GM19468 (cell line): ENCODE data around the gene ZNF619.

Source experiments
- ATAC-seq: cut with Tn5 transposase; IDR thresholded peaks from one replicate; pipeline ENCODE4 v1.9.1; 2021; ENCODE audit warnings: mild to moderate bottlenecking, moderate library complexity, moderate number of reproducible peaks; ENCODE audit not compliant: unreplicated experiment; ENCODE audit errors: extremely low read depth

Gene ZNF619

DNA sequence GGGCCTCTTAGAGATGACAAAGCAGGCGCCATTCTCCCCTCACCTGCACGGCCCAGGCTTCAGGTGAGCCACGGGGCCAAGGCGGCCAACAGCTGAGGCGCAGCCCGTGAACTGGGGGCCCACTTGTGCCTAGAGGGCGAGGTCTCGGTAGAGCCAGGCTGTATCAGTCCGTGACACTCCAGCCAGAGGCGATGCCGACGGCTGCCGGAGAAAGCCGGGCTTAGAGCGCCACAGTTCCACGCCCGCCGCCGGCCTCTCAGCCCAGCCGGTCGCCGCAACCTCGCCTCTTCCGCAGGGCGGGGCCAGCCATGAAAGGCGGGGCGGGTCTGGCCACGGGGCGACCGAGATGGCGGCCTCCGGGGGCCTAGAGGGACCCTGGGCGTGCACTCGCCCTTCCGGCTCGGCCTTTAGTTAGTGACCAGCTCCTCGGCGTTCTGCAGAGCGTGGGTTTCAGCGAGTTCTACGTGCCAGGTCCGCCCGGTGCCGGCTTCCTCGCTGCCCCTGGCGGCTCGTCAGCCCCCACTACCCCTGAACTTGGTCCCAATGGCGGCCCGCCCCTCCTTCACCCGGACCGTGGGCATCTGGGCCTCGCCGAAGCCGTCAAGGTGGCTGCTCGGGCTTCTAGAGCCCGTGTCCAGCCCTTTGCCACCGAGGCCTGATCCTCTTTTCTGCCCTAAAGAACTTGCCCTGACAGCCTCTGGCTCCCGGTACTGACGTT lies 47.8 kb downstream of the ZNF619 start, which contains the start of gene ZNF621:
ZNF621 (plus strand) TSS at position 393 of the 718 bp plus-strand sequence. CDS start 881 bp downstream, outside the sequence.
- ATAC-seq = peak; percentile 95

DNA sequence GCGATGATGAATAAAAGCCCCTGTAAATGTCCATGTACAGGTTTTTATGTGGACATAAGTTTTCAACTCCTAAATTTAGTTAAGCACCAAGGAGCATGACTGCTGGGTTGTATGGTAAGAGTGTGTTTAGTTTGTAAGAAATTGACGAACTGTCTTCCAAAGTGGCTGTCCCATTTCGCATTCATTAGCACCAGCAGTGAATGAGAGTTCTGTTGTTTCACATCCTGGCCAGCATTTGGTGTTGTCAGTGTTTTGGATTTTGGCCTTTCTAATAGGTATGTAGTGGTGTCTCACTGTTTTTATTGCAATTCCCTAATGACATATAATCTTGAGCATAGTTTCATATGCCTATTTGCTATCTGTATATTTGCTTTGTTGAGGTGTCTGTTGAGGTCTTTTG lies 51.5 kb downstream of the ZNF619 start:
- no peak for ATAC-seq

DNA sequence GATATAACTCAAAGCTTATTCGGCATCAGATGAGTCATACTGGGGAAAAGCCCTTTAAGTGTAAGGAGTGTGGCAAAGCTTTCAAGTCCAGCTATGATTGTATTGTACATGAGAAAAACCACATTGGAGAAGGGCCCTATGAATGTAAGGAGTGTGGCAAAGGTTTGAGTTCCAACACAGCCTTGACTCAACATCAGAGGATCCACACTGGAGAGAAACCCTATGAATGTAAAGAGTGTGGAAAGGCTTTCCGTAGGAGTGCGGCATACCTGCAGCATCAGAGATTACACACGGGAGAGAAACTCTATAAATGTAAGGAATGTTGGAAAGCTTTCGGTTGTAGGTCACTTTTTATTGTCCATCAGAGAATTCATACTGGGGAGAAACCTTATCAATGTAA lies 55.3 kb downstream of the ZNF619 start:
- no peak for ATAC-seq

DNA sequence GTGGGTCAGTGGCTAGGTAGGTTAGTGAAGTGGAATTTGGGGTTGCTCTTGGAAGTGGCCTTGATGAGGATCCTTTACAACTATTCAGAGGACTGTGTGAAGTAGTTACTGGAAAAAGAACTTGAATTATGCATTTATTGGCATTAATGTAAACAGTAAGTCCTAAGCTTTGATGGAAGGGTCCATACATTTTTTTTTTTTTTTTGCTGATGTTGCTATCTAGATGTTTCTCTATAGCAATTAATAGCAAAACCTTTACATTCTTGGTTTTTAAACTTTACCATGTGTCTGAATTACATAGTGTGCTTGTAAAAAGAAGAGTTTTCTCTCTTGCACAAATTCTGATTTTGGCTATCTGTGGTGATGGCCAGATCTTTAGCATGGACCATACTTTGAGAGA lies 57.4 kb downstream of the ZNF619 start:
- ATAC-seq = no peak
